Measurements from ENCODE around the gene RREB1. TPM values are rescaled to one million over a fixed set of nuclear protein-coding genes. Genes with fewer than 3 reads are reported as not detected.

Gene RREB1
- total RNA-seq, 1 donor from 2014 or later: 43.9 TPM

DNA sequence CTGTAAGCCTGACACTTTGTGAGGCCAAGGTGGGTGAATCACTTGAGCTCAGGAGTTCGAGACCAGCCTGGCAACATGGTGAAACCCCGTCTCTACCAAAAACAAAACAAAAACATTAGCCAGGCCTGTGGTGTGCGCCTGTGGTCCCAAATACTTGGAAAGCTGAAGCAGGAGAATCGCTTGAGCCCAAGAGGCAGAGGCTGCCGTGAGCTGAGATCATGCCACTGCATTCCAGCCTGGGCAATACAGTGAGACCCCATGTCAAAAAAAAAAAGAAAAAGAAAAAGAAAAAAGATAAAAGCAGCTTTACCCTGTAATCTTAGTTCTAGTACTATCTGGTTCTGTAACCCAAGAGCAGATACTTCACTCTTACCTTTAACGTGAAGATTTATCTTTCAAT is 177.7 kb downstream of the RREB1 start:
- Mint-ChIP-seq H3K4me3 (no peak overlapping the region), H3K27me3 (no peaks in the 10 kb centered on the region), H3K36me3 (peaks cover 30% of the 10 kb centered on the region), H3K4me1 (ENCODE audit: unreplicated experiment) (no peaks in the 10 kb centered on the region), H3K9me3 (no peaks in the 10 kb centered on the region), H3K27ac (no peak overlapping the region)
- TF ChIP-seq, protein P1, sequence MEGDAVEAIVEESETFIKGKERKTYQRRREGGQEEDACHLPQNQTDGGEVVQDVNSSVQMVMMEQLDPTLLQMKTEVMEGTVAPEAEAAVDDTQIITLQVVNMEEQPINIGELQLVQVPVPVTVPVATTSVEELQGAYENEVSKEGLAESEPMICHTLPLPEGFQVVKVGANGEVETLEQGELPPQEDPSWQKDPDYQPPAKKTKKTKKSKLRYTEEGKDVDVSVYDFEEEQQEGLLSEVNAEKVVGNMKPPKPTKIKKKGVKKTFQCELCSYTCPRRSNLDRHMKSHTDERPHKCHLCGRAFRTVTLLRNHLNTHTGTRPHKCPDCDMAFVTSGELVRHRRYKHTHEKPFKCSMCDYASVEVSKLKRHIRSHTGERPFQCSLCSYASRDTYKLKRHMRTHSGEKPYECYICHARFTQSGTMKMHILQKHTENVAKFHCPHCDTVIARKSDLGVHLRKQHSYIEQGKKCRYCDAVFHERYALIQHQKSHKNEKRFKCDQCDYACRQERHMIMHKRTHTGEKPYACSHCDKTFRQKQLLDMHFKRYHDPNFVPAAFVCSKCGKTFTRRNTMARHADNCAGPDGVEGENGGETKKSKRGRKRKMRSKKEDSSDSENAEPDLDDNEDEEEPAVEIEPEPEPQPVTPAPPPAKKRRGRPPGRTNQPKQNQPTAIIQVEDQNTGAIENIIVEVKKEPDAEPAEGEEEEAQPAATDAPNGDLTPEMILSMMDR (conservative IDR thresholded peaks at IDR 0.05): no peak
- no peak for DNase-seq (ENCODE audit: extremely low spot score, unreplicated experiment)

DNA sequence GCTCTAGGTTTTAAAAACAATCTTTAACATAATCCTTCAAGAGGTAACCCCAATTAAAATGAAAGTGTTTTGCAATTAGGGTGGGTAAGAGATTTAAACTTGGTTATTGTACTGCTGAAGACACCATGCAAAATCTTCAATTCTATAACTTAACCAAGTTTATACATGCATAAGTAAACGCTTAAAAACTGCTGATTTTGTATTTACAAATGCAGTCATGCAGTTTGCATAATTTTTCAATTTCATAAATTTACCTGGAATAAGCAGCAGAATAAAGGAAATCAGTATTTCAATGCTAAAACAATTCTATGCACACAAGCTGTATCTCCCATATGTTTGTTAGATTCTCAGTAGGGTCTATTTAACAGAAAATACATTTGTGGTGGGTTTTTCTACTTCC is 182.3 kb downstream of the RREB1 start:
- TF ChIP-seq, protein P1 (conservative IDR thresholded peaks at IDR 0.05): no peak
- Mint-ChIP-seq H3K9me3 (no peaks in the 10 kb centered on the region), H3K27me3 (no peaks in the 10 kb centered on the region), H3K4me1 (ENCODE audit: unreplicated experiment) (no peaks in the 10 kb centered on the region), H3K4me3 (no peak overlapping the region), H3K27ac (no peak overlapping the region), H3K36me3 (peaks cover 30% of the 10 kb centered on the region)
- no peak for DNase-seq (ENCODE audit: extremely low spot score, unreplicated experiment)

DNA sequence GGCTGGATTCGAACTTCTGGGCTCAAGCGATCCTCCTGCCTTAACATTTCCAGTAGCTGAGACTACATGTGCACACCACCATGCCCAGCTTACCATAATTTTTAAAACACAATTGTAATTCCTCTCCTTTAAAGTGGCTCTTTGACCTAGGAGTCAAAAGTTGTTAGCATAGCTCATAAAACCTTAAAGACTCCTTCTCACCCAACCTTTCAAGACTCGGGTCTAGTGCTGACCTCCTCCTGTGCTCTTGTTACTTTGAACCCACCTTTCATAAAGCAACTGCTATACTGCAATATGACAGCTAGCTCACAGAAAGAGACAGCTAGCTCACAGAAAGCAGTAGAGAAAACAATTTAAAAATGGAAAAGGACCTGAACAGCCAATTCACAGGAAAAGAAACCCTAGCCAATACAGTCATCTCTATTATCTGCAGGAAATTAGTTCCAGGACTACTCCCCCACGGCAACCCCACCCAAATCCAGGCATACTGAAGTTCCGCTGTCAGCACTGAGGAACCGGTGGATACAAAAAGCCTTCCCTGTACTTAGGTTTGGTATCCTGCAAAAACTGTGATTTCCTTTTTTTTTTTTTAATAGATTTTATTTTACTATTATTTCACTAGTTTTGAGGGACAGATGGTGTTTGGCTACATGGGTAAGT is 185.0 kb downstream of the RREB1 start:
- Mint-ChIP-seq H3K4me1 (ENCODE audit: unreplicated experiment) (no peaks in the 10 kb centered on the region), H3K36me3 (peaks cover 30% of the 10 kb centered on the region), H3K27ac (no peak overlapping the region), H3K27me3 (no peaks in the 10 kb centered on the region), H3K4me3 (no peak overlapping the region), H3K9me3 (no peaks in the 10 kb centered on the region)
- TF ChIP-seq, protein P1 (conservative IDR thresholded peaks at IDR 0.05): no peak
- DNase-seq (ENCODE audit: extremely low spot score, unreplicated experiment): no peak

DNA sequence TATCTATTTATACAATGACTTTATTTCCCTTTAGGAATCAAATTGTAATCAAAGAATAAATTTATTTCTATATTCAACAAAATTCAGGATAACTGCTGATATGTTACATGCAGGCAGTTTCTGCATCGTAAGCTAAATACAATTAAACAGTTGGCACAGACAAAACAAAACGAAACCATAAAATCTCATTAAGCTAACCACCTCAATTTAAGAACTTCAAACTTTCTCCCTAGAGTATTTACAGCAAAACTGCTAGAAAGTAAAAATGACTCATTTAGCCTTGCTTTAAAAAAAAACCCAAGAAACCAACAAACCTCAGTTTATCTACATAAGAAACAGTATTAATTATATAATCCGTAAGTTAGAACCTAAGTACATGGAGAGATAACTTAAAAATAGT is 188.2 kb downstream of the RREB1 start:
- no peaks in the 10 kb centered on the region for H3K9me3 Mint-ChIP-seq
- DNase-seq (ENCODE audit: extremely low spot score, unreplicated experiment): no peak
- no peaks in the 10 kb centered on the region for H3K27me3 Mint-ChIP-seq
- H3K36me3 Mint-ChIP-seq: peaks cover 28% of the 10 kb centered on the region
- no peak overlapping the region for H3K4me3 Mint-ChIP-seq
- H3K27ac Mint-ChIP-seq: no peak overlapping the region
- TF ChIP-seq, protein P1 (conservative IDR thresholded peaks at IDR 0.05): no peak
- H3K4me1 Mint-ChIP-seq (ENCODE audit: unreplicated experiment): no peaks in the 10 kb centered on the region

DNA sequence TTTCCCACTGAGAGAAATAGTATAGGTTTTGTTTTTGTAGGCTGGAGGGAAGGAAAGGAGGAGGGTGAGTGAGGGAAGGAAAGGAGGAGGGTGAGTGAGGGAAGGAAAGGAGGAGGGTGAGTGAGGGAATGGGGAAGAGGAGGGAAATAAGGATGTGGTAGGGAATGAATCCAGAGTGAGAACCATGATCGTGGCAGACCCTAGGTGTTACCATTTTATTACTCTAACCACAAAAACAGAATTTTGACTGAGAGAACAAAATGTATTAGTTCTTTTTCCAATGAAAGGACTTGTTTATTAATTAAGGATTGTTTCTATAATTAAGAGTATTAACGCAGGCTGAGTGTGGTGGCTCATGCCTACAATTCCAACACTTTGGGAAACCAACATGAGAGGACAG is 188.8 kb downstream of the RREB1 start:
- TF ChIP-seq, protein P1 (conservative IDR thresholded peaks at IDR 0.05): no peak
- Mint-ChIP-seq H3K27ac (no peak overlapping the region), H3K36me3 (peaks cover 35% of the 10 kb centered on the region), H3K4me1 (ENCODE audit: unreplicated experiment) (no peaks in the 10 kb centered on the region), H3K9me3 (no peaks in the 10 kb centered on the region), H3K27me3 (no peaks in the 10 kb centered on the region), H3K4me3 (no peak overlapping the region)
- no peak for DNase-seq (ENCODE audit: extremely low spot score, unreplicated experiment)
